ENCODE results near the gene WDR17.

GRCh38 chr4:176191974-176192373 is 126.3 kb downstream of the WDR17 start:
- no peak for TF ChIP-seq POLR2A (IDR thresholded peaks at IDR 0.05; ENCODE audit: low read length)
- TF ChIP-seq GATA1 (IDR thresholded peaks at IDR 0.05; ENCODE audit: low read depth, low read length), result no peak

Data from erythroblast (primary cell).